Prostate gland (tissue), 2 donors: ENCODE results near the gene TSC22D1.

Experiments used
- POLR2A ChIP-seq: fragments of 450-650 bp; IDR thresholded peaks from one replicate; pipeline ENCODE4 v1.6.1; 2016; ENCODE audit warnings: antibody characterized with exemption, mild to moderate bottlenecking
- TF ChIP-seq, protein P1 (sequence below), 4 experiments: fragments of 200-600 bp in 2 of 4; fragments of 450-650 bp in 2 of 4; sonication (generic) in 2 of 4; IDR thresholded peaks; 1 replicate in 3 of 4; 2 replicates in 1 of 4; pipeline ENCODE4 v1.5.1; 2016 to 2019; ENCODE audit warnings: antibody characterized with exemption in 4 of 4, mild to moderate bottlenecking in 2 of 4, moderate library complexity in 2 of 4

DNA sequence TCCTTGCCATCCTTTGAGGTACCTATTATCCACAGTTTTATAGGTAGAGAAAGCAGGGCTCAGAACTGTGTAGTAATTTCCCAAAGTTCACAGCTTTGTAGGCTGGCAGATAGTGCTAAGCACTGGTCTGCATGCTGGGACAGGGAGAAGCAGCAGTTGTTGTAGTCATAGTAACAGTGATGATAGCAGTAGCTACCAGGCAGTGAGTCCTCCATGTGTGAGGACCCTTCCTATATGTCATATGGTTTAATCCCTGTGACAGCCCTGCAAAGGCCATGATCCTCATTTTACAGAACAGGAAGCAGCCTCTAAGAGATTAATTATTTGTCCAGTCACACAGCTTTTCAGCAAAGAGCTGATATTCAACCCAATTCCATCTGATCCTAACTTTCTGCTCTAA lies 181.5 kb downstream of the TSC22D1 start:
- TF ChIP-seq, protein P1, sequence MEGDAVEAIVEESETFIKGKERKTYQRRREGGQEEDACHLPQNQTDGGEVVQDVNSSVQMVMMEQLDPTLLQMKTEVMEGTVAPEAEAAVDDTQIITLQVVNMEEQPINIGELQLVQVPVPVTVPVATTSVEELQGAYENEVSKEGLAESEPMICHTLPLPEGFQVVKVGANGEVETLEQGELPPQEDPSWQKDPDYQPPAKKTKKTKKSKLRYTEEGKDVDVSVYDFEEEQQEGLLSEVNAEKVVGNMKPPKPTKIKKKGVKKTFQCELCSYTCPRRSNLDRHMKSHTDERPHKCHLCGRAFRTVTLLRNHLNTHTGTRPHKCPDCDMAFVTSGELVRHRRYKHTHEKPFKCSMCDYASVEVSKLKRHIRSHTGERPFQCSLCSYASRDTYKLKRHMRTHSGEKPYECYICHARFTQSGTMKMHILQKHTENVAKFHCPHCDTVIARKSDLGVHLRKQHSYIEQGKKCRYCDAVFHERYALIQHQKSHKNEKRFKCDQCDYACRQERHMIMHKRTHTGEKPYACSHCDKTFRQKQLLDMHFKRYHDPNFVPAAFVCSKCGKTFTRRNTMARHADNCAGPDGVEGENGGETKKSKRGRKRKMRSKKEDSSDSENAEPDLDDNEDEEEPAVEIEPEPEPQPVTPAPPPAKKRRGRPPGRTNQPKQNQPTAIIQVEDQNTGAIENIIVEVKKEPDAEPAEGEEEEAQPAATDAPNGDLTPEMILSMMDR (IDR thresholded peaks at IDR 0.05): no peak
- TF ChIP-seq POLR2A: no peak
